COR-L47 (cell line): ENCODE data around the gene ZNF827.

ENCODE experiments used
- DNase-seq: peaks from one replicate; lab custom pipeline; 2025; lab: John Stamatoyannopoulos, UW

The ZNF827 gene

GRCh38 chr4:145755802-145756201 lies 182.8 kb downstream of the ZNF827 start:
- DNase-seq: no peak

- no peak for DNase-seq
Observed at GRCh38 chr4:145743641-145744040, 195.0 kb downstream of the ZNF827 start.

- no peak for DNase-seq
Observed at GRCh38 chr4:145740806-145741205, 197.8 kb downstream of the ZNF827 start.

GRCh38 chr4:145739845-145740244 lies 198.8 kb downstream of the ZNF827 start:
- DNase-seq: no peak

- DNase-seq: peak; percentile 26
Observed at GRCh38 chr4:145736241-145736831, 202.3 kb downstream of the ZNF827 start.

GRCh38 chr4:145735827-145736226 lies 202.8 kb downstream of the ZNF827 start:
- no peak for DNase-seq

GRCh38 chr4:145735347-145735675 lies 203.3 kb downstream of the ZNF827 start:
- DNase-seq: no peak

GRCh38 chr4:145734576-145735346 lies 203.9 kb downstream of the ZNF827 start:
- no peak for DNase-seq

- no peak for DNase-seq
Observed at GRCh38 chr4:145734031-145734430, 204.6 kb downstream of the ZNF827 start.

GRCh38 chr4:145732895-145733880 lies 205.4 kb downstream of the ZNF827 start:
- DNase-seq: peak; percentile 88

- DNase-seq: no peak
Observed at GRCh38 chr4:145732001-145732815, 206.4 kb downstream of the ZNF827 start.

- DNase-seq: peak; percentile 83
Observed at GRCh38 chr4:145731028-145731427, 207.6 kb downstream of the ZNF827 start.

- DNase-seq: no peak
Observed at GRCh38 chr4:145730026-145730425, 208.6 kb downstream of the ZNF827 start.

- no peak for DNase-seq
Observed at GRCh38 chr4:145723336-145723735, 215.3 kb downstream of the ZNF827 start.

- no peak for DNase-seq
Observed at GRCh38 chr4:145722561-145722960, 216.1 kb downstream of the ZNF827 start.

- no peak for DNase-seq
Observed at GRCh38 chr4:145720656-145721055, 218.0 kb downstream of the ZNF827 start.

- DNase-seq: no peak
Observed at GRCh38 chr4:145719752-145720624, 218.6 kb downstream of the ZNF827 start.

GRCh38 chr4:145716661-145717200 lies 221.9 kb downstream of the ZNF827 start:
- no peak for DNase-seq

GRCh38 chr4:145716200-145716599 lies 222.4 kb downstream of the ZNF827 start:
- no peak for DNase-seq

- peak; percentile 47 for DNase-seq
Observed at GRCh38 chr4:145709843-145710242, 228.8 kb downstream of the ZNF827 start.
